Left lung (tissue), 10 donors: Measurements from ENCODE around the gene BGN. TPM values are rescaled to one million over a fixed set of nuclear protein-coding genes. Genes with fewer than 3 reads are reported as not detected.
A peak's percentile ranks its signal among the peaks of the same experiment; 100 is the strongest.

Source experiments
- ATAC-seq: fragments of 200-7000 bp; cut with Tn5 transposase; one replicate; pipeline ENCODE4 v1.9.1; 2020; ENCODE audit warnings: moderate library complexity
- DNase-seq, 4 donors: peaks; one replicate each; pipeline ENCODE4 v3.0.0-alpha.2; 2013 to 2020
- H3K27ac ChIP-seq, 2 donors: fragments of 200-600 bp; sonication (generic) in 1 of 2; one replicate each; pipeline versions ENCODE4 v1.5.0 to v1.8.0; 2020 to 2021
- H3K27me3 ChIP-seq, 2 donors: fragments of 200-600 bp; sonication (generic) in 1 of 2; one replicate each; pipeline versions ENCODE4 v1.5.0 to v1.8.0; 2020 to 2021
- H3K36me3 ChIP-seq, 2 donors: fragments of 200-600 bp; sonication (generic) in 1 of 2; one replicate each; pipeline versions ENCODE4 v1.5.0 to v1.8.0; 2020 to 2021
- H3K4me1 ChIP-seq, 2 donors: fragments of 200-600 bp; one replicate each; pipeline ENCODE4 v1.8.0; 2021
- H3K4me3 ChIP-seq, 2 donors: fragments of 200-600 bp; sonication (generic) in 1 of 2; one replicate each; pipeline versions ENCODE4 v1.5.0 to v1.8.0; 2020 to 2021; ENCODE audit warnings: mild to moderate bottlenecking in 1 of 2
- H3K9me3 ChIP-seq, 2 donors: fragments of 200-600 bp; sonication (generic) in 1 of 2; one replicate each; pipeline versions ENCODE4 v1.5.0 to v1.8.0; 2020 to 2021
- CTCF ChIP-seq, 2 donors: fragments of 200-600 bp; sonication (generic) in 1 of 2; IDR thresholded peaks; one replicate each; pipeline versions ENCODE4 v1.5.0 to v1.8.0; 2021; ENCODE audit warnings: antibody characterized with exemption in 2 of 2
- intact Hi-C, 2 donors: fragments of 100-400 bp; cut with DNase I; formaldehyde crosslinking; loops; one replicate each; pipeline versions ENCODE4 v1.11.2 to v1.14.2; 2022
- polyA plus RNA-seq, 6 donors: library from polyadenylated mRNA; unstranded; fragments of 120-200 nt; gene quantifications; one replicate each; pipeline ENCODE4 v1.2.1, GENCODE V29; 2013; ENCODE audit not compliant: insufficient read length in 6 of 6
- total RNA-seq, 2 donors: library from RNA; stranded (reverse); fragmentation: NEBNext Ultra II Directional; extraction: Animal tissue kit (Norgen Biotek cat#: 25700); gene quantifications; one replicate each; pipeline ENCODE4 v1.2.1, GENCODE V29; 2021
- donor health status: DM: no; HTN: yes; CAD: no.
- donor health status: DM: no; HTN: no; CAD: no.

BGN gene
- total and polyA plus RNA-seq, 8 donors, result 175 to 492 (median 202) TPM

- Histone ChIP-seq H3K36me3 (peaks cover 0 to 40% of the 10 kb centered on the region in 2 donors), H3K4me1 (no peaks in the 10 kb centered on the region), H3K9me3 (no peaks in the 10 kb centered on the region), H3K4me3 (no peak overlapping the region), H3K27me3 (no peaks in the 10 kb centered on the region), H3K27ac (no peak overlapping the region)
- TF ChIP-seq CTCF (IDR thresholded peaks at IDR 0.05), result no peak
- intact Hi-C loops, result no loop called here
- DNase-seq (peak in 1 of 4 donors; percentile 27), ATAC-seq (no peak)
Observed at GRCh38 chrX:153449368-153450113, 45.2 kb upstream of the BGN start.

GRCh38 chrX:153450114-153450948 lies 44.4 kb upstream of the BGN start:
- TF ChIP-seq CTCF (IDR thresholded peaks at IDR 0.05), result no peak
- H3K9me3 ChIP-seq, result no peaks in the 10 kb centered on the region
- peaks cover 0 to 48% of the 10 kb centered on the region in 2 donors for H3K36me3 ChIP-seq
- H3K27me3 ChIP-seq, result no peaks in the 10 kb centered on the region
- DNase-seq, result peak in 1 of 4 donors; percentile 32
- H3K4me3 ChIP-seq, result no peak overlapping the region
- intact Hi-C loops, result no loop called here
- H3K27ac ChIP-seq, result no peak overlapping the region
- H3K4me1 ChIP-seq, result no peaks in the 10 kb centered on the region
- no peak for ATAC-seq

GRCh38 chrX:153450949-153451277 lies 43.9 kb upstream of the BGN start:
- H3K27ac ChIP-seq, result no peak overlapping the region
- H3K4me3 ChIP-seq, result no peak overlapping the region
- intact Hi-C loops, result no loop called here
- H3K4me1 ChIP-seq, result no peaks in the 10 kb centered on the region
- no peaks in the 10 kb centered on the region for H3K9me3 ChIP-seq
- TF ChIP-seq CTCF (IDR thresholded peaks at IDR 0.05), result no peak
- peaks cover 0 to 53% of the 10 kb centered on the region in 2 donors for H3K36me3 ChIP-seq
- ATAC-seq, result no peak
- H3K27me3 ChIP-seq, result no peaks in the 10 kb centered on the region
- DNase-seq, result no peak

GRCh38 chrX:153454901-153455550 lies 39.8 kb upstream of the BGN start:
- Histone ChIP-seq H3K27ac (no peak overlapping the region), H3K9me3 (no peaks in the 10 kb centered on the region), H3K4me3 (no peak overlapping the region), H3K27me3 (no peaks in the 10 kb centered on the region), H3K36me3 (peaks cover 0 to 59% of the 10 kb centered on the region in 2 donors), H3K4me1 (no peaks in the 10 kb centered on the region)
- no peak for ATAC-seq
- intact Hi-C loops, result no loop called here
- no peak for DNase-seq
- TF ChIP-seq CTCF (IDR thresholded peaks at IDR 0.05), result no peak

- no peak for DNase-seq
- intact Hi-C loops, result no loop called here
- Histone ChIP-seq H3K4me1 (no peaks in the 10 kb centered on the region), H3K36me3 (peaks cover 0 to 53% of the 10 kb centered on the region in 2 donors), H3K27me3 (no peaks in the 10 kb centered on the region), H3K27ac (no peak overlapping the region), H3K9me3 (no peaks in the 10 kb centered on the region), H3K4me3 (no peak overlapping the region)
- no peak for ATAC-seq
- no peak for TF ChIP-seq CTCF (IDR thresholded peaks at IDR 0.05)
Observed at GRCh38 chrX:153455571-153455970, 39.2 kb upstream of the BGN start.
